ENCODE results near the gene RBM10.

DNA sequence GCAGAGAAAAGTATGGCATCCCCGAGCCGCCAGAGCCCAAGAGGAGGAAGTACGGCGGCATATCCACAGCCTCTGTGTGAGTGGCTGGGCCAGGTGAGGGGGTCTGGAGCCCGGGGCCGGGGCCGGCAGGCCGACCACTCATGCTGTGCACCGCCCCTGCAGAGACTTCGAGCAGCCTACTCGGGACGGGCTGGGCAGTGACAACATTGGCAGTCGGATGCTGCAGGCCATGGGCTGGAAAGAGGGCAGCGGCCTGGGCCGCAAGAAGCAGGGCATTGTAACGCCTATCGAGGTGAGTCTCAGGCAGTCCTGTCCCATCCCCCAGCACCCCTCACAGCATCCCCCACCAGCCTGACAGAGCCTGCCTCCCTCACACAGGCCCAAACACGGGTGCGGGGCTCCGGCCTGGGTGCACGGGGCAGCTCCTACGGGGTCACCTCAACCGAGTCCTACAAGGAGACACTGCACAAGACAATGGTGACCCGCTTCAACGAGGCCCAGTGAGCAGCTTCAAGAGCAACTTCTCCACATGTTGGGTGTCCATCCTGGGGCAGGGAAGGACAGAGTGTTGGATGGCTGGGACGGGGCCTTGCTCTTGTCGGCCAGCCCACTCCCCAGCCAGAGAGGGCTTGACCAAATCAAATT, 41.2 kb downstream of the RBM10 start:
- TF ChIP-seq POLR2AphosphoS5 (IDR thresholded peaks at IDR 0.05) = no peak
- TF ChIP-seq, protein P1, sequence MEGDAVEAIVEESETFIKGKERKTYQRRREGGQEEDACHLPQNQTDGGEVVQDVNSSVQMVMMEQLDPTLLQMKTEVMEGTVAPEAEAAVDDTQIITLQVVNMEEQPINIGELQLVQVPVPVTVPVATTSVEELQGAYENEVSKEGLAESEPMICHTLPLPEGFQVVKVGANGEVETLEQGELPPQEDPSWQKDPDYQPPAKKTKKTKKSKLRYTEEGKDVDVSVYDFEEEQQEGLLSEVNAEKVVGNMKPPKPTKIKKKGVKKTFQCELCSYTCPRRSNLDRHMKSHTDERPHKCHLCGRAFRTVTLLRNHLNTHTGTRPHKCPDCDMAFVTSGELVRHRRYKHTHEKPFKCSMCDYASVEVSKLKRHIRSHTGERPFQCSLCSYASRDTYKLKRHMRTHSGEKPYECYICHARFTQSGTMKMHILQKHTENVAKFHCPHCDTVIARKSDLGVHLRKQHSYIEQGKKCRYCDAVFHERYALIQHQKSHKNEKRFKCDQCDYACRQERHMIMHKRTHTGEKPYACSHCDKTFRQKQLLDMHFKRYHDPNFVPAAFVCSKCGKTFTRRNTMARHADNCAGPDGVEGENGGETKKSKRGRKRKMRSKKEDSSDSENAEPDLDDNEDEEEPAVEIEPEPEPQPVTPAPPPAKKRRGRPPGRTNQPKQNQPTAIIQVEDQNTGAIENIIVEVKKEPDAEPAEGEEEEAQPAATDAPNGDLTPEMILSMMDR (IDR thresholded peaks at IDR 0.05) = no peak

All from suprapubic skin (tissue), 3 donors.